HK-2 (cell line): Measurements from ENCODE around the gene PC.
A peak's percentile ranks its signal among the peaks of the same experiment; 100 is the strongest.

ENCODE experiments used
- DNase-seq: peaks from one replicate; pipeline ENCODE4 v3.0.0-alpha.2; 2018; ENCODE audit not compliant: unreplicated experiment

Gene PC

GRCh38 chr11:66953081-66953833 lies 4.9 kb downstream of the PC start:
- no peak for DNase-seq

DNA sequence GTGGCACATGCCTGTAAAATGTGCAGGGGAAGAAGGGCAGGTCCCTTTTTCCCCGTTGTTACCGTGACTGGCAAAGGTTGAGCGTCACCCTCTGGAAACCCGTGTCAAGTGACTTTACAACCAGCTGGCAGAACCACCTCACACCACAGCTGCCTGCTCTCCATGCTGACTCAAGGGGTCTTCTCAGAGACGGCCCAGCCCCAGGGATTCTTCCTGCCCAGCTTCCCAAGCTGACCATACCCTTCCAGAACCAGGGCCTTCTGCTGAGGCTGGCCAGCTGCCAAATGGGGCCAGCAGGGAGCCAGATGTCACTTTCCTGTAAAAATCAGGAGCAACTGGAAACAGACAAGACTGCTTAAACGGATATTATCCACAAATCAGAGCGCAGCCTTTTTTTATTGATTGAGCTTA lies 6.3 kb downstream of the PC start:
- DNase-seq, result no peak

DNA sequence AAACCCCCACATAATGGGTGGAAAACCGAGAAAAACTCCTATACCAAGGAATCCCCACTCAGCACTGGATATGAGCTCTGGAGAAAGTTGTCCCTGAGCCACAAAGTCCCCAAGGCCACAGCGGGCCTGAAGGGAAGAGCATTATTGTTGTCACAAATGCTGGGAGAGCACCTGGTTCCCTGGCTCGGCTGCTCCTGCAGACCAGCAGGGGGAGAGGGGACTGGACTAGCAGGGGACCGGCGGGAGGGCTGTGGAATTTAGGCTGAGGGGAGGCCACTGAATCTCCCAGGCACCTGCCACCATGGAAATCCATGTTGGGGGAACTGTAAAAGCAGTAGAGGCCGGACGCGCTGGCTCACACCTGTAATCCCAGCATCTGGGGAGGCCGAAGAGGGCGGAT lies 7.0 kb downstream of the PC start:
- DNase-seq, result no peak

- peak; percentile 68 for DNase-seq
Observed at GRCh38 chr11:66950112-66950535, 8.1 kb downstream of the PC start.

DNA sequence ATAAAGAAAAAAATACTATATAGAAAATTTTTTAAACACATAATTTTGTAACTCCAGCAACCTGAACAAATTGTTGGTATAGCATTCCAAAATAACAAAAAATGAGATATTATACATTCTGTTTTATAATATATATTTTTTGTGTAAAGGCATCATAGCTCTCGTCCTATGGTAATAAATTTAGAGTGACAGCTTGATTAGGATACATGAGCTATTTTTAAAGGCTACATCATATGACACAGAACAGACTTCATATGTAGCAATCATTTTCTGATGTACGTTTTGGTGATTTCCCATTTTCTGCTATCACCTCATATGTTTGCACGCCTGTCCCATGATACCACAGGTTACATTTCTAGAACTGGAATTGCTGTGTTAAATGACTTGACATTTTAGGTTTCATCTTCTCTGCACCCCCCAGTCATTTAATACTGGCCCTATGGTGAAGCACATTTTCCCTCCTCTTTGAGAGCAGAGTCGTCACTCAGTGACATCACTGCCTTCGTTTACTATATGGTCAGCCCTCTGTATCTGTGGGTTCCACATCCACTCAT lies 19.5 kb downstream of the PC start:
- no peak for DNase-seq

DNA sequence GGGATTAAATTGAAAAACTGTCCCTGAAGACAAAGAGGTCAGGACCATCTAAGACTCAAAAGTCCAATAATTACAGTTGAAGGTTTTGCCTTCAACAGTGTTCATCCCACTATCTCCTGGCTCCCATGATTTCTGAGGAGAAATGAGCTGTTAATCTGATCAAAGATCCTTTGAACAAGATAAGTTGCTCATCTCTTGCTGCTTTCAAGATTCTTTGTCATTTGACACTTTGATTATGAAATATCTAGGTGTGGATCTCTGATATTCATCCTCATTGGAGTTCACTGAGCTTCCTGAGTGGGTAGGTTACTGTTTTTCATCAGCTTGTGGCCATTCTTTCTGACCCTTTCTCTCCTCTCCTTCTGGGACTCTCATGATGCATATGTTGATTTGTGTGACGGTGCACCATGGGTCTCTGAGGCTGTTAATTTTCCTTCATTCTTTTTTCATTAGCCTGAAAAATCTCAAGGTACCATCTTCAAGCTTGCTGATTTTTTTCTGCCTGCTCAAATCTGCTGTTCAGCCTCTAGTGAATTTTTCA lies 20.9 kb downstream of the PC start:
- no peak for DNase-seq

GRCh38 chr11:66936311-66936711 lies 21.9 kb downstream of the PC start:
- DNase-seq, result no peak

DNA sequence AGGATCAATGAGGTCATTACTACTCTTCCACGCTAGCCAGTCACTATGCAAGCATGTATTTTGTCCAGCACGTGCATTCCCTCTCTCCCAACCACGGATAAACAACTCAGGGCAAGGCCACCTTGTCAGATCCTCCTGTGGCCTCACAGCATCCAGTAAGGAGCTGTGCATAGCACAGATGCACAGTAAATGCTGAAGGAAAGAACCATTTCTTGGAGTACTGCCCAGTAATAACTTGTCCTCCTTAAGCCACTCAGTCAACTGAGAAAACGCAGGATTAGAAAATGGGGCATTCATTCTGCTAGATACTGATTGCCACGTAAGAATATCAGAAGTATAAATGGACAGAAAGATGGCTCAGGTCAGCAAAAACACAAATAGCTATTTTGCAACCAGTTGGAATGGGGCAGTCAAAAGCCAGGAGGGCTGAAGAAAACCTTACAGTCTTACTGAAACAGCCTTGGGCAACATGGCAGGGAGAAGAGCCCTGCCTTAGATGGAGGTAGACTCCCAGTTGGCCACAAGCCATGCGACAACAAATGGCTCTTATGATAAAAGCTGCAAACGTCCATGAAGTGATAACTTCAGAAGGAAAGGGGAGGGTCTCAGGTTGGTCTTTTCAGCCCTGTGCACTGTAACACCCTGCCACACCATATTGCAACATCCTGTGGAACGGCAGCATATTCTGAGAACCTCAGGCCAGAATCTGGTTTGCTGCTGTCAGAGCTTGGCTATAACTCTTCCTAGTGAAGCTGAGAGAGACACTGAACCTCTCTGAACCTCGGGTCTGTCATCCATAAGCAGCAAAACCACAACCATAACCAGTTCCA lies 23.0 kb downstream of the PC start:
- DNase-seq, result no peak

GRCh38 chr11:66933531-66933930 lies 24.7 kb downstream of the PC start:
- DNase-seq, result no peak

DNA sequence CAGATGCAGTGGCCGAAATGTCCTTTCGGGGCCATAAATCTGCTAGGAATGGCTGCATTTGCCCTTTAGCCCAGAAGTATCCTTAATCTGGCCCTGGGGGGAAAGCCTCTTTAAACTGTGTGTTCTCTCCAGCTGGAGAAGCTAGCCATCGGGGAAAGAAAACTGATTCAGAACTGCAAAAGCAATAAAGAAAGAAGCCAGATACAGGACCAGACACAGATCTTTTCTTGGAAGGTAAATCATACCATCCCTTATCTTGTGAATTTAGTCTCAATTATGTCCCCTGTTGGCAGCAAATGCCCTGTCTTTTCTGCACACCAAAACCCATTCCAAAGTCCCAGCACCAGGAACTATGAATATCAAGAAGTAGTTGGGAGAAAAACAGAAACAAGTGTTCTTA lies 25.6 kb downstream of the PC start:
- DNase-seq, result no peak

DNA sequence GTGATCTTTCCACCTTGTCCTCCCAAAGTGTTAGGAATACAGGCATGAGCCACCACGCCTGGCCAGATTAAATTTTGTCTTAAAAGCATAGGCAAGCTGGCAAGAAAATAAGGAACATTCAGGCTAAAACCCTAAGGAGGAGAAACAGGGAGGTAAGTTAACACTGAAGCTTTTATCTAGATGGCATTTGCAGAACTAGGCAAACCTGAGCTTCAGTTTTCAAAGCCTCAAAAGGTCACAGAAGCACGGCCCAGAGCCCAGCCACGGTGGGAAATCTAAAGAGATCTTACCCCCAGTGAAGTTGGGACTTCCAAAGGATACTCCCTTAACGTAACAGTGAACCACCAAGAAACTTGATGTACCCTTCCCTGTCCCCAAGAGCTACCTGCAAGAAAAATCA lies 28.4 kb downstream of the PC start:
- DNase-seq, result no peak

- DNase-seq, result no peak
Observed at GRCh38 chr11:66924272-66924671, 33.9 kb downstream of the PC start.

GRCh38 chr11:66922551-66922950 lies 35.6 kb downstream of the PC start:
- no peak for DNase-seq

DNA sequence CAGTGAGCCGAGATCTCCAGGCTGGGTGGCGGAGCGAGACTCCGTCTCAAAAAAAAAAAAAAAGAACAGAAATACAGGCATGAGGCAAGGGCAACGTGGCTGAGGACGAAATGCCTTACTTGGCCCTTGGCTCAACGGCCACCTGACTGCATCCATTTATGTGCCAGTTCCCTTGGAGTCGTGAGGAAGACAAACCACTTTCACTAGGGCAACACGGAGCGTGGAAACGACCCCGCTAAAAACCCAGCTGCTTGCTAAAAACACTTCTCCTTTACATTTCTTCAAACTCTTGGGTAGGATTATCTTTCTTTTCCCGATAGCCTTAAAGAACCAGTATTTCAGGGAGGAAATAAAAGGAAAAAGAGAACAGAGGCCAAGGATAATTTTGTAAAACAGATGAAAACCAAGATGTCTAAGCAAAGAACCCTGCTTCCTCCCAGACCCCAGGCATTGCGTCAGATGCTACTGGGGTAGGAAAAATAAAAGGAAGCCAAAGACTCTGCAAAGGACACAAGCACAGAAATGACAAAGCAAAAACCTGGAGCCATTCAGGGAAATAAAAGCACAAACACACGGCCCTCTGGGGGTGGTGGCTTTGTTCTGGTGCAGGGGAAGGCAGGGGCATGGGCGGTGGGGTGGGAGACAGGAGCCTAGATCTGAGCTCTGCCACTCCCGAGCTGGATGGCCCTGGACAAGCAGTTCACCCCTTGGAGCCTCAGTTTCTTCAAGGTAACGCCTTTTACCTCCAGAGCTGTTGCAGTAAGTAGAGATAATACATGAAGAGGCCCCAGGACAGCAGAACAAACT lies 37.0 kb downstream of the PC start:
- DNase-seq, result no peak

GRCh38 chr11:66919923-66920322 lies 38.3 kb downstream of the PC start:
- DNase-seq, result no peak

- DNase-seq, result no peak
Observed at GRCh38 chr11:66918741-66919140, 39.4 kb downstream of the PC start.

DNA sequence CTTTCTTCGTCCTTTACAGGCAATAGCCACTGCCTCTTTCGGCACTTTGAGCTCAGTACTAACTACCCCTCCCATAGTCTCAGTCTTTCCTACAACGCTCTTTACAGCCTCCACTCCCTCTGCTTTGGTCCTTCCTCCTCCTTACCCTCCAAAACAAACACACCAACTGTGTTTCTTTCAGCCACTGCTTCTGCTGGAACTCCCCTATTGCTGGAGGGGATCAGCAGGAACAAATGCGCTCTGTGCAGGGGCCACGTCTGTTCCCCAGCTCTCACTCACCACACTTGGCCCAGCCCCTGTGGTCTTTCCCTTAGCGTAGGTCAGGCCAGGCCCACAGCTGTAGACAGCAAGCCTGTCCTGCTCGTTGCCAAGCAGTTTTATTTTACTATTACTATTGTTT lies 42.3 kb downstream of the PC start:
- DNase-seq, result no peak

DNA sequence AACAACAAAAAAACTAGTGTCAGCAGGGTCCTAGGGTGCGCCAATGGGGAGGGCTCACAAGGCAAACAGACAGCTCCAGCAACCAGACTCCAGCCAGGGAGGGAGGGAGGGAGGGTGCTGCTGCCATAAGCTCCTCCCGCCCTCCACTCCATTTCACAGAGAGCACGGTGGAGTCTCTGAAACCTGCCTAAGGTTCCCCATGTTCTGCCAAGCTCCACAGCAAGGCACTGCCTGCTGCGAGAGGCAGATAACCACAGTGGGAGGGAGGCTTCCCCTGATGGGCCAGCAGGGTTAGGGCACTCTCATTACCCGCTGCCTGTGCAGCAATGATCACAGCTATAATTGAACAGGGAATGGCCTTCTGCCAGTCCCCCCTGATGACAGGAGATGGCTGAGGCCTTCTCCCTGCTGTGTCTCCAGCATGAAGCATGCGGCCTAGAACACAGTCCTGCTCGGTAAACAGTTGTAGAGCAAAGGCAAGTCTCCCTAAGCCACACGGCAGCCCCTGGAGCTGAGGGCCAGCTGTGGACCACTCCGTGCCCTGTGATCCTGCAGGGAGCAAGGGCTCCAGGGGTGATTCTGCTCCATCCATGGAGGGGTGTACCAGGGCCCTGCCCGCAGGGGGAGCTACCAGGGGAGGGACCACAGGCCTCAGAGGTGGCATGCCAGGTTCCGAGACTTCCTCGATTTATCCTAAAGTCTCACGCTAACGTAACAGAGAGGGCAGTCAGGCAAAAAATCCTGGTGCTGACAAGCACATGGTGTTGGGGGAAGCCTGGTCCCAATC lies 42.9 kb downstream of the PC start:
- DNase-seq, result no peak

- DNase-seq, result no peak
Observed at GRCh38 chr11:66914505-66914904, 43.7 kb downstream of the PC start.

DNA sequence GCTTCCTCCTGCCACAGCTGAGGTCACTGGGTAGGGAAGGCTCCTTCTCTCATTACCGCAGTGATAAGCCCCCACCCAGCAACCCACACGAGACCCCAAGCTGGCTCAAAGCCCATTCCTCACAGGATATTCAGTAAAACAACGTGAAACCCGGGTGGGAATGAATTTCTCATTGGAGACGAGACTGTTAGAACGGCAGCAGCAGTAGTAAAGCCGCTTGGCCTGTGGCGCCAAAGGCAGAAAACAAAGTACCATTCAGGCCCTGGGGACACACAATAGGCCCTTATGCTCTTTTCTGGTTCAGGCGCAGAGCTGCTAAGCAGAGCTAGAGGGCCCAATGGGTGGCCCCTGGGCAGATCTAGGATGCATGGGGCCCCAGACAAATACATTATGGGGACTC lies 45.3 kb downstream of the PC start:
- no peak for DNase-seq

GRCh38 chr11:66912361-66912760 lies 45.8 kb downstream of the PC start:
- no peak for DNase-seq
